BLaER1 treated with 17β-estradiol and CSF1 and Interleukin-3, amounts not matched to agents 10 nM and 100 nM (cell line): ENCODE data around the gene FRY.
A peak's percentile ranks its signal among the peaks of the same experiment; 100 is the strongest.

ENCODE experiments used
- H3K27ac ChIP-seq, 11 experiments: shearing (Covaris generic); formaldehyde crosslinking; 2 replicates each; pipeline ENCODE4 v1.8.1; 2022
- H3K27me3 ChIP-seq, 11 experiments: shearing (Covaris generic); formaldehyde crosslinking; 2 replicates each; pipeline ENCODE4 v1.8.1; 2022
- H3K36me3 ChIP-seq, 11 experiments: shearing (Covaris generic); formaldehyde crosslinking; 2 replicates each; pipeline ENCODE4 v1.8.1; 2022
- H3K4me1 ChIP-seq, 10 experiments: shearing (Covaris generic); formaldehyde crosslinking; 2 replicates each; pipeline ENCODE4 v1.8.1; 2022
- H3K4me2 ChIP-seq, 11 experiments: shearing (Covaris generic); formaldehyde crosslinking; 2 replicates each; pipeline ENCODE4 v1.8.1; 2022
- H3K4me3 ChIP-seq, 10 experiments: shearing (Covaris generic); formaldehyde crosslinking; 2 replicates each; pipeline ENCODE4 v1.8.1; 2022
- H3K9ac ChIP-seq, 11 experiments: shearing (Covaris generic); formaldehyde crosslinking; 2 replicates each; pipeline ENCODE4 v1.8.1; 2022
- H3K9me3 ChIP-seq, 11 experiments: shearing (Covaris generic); formaldehyde crosslinking; replicated peaks in 1 of 11; 2 replicates each; pipeline ENCODE4 v1.8.1; 2022
- H4K20me1 ChIP-seq, 11 experiments: shearing (Covaris generic); formaldehyde crosslinking; 2 replicates each; pipeline ENCODE4 v1.8.1; 2022
- Cebpa-rat ChIP-seq, 11 experiments: shearing (Covaris generic); IDR thresholded peaks; 2 replicates each; pipeline ENCODE4 v1.8.1; 2022

The FRY gene

GRCh38 chr13:32330441-32330840 is 298.9 kb downstream of the FRY start:
- no peak overlapping the region for H3K9ac ChIP-seq
- no peaks in the 10 kb centered on the region for H3K27me3 ChIP-seq
- peaks cover 26 to 95% (median 82%) of the 10 kb centered on the region in 11 experiments; a peak in 20 of 22 replicates for H3K36me3 ChIP-seq
- no peak overlapping the region for H3K27ac ChIP-seq
- H3K4me1 ChIP-seq: no peaks in the 10 kb centered on the region
- H3K4me2 ChIP-seq: no peak overlapping the region
- no peak overlapping the region for H3K4me3 ChIP-seq
- H4K20me1 ChIP-seq: no peaks in the 10 kb centered on the region
- peaks cover 0 to 19% (median 11%) of the 10 kb centered on the region in 11 experiments; a peak in 9 of 22 replicates for H3K9me3 ChIP-seq
- no peak for TF ChIP-seq Cebpa-rat (IDR thresholded peaks at IDR 0.05)

GRCh38 chr13:32334671-32335070 is 303.1 kb downstream of the FRY start:
- Histone ChIP-seq H3K4me3 (no peak overlapping the region), H3K27ac (no peak overlapping the region), H4K20me1 (no peaks in the 10 kb centered on the region), H3K4me2 (no peak overlapping the region), H3K36me3 (peaks cover 37 to 96% (median 82%) of the 10 kb centered on the region in 11 experiments; a peak in 21 of 22 replicates), H3K9me3 (peaks cover 0 to 29% (median 16%) of the 10 kb centered on the region in 11 experiments; a peak in 12 of 22 replicates), H3K27me3 (no peaks in the 10 kb centered on the region), H3K4me1 (no peaks in the 10 kb centered on the region), H3K9ac (no peak overlapping the region)
- TF ChIP-seq Cebpa-rat (IDR thresholded peaks at IDR 0.05): no peak

GRCh38 chr13:32340914-32341313 is 309.3 kb downstream of the FRY start:
- Histone ChIP-seq H3K9ac (no peak overlapping the region), H3K9me3 (peaks cover 0 to 29% (median 15%) of the 10 kb centered on the region in 11 experiments; a peak in 11 of 22 replicates), H3K4me2 (peak overlapping the region in 2 of 11 experiments; percentile 3 to 13; a peak in 3 of 22 replicates), H3K27ac (peak overlapping the region in 6 of 11 experiments; percentile 1 to 45 (median 24); a peak in 7 of 22 replicates), H3K4me3 (no peak overlapping the region), H3K36me3 (peaks cover 8 to 84% (median 53%) of the 10 kb centered on the region in 11 experiments; a peak in 21 of 22 replicates), H4K20me1 (no peaks in the 10 kb centered on the region), H3K27me3 (no peaks in the 10 kb centered on the region), H3K4me1 (peaks cover 0 to 11% (median 0%) of the 10 kb centered on the region in 10 experiments; a peak in 4 of 20 replicates)
- TF ChIP-seq Cebpa-rat (IDR thresholded peaks at IDR 0.05): no peak

- TF ChIP-seq Cebpa-rat (IDR thresholded peaks at IDR 0.05): no peak
- no peaks in the 10 kb centered on the region for H3K4me1 ChIP-seq
- H3K9ac ChIP-seq: no peak overlapping the region
- H3K27ac ChIP-seq: no peak overlapping the region
- H3K4me2 ChIP-seq: no peak overlapping the region
- H3K4me3 ChIP-seq: no peak overlapping the region
- H3K9me3 ChIP-seq: peaks cover 0 to 14% (median 6%) of the 10 kb centered on the region in 11 experiments; a peak in 9 of 22 replicates
- no peaks in the 10 kb centered on the region for H4K20me1 ChIP-seq
- peaks cover 19 to 98% (median 52%) of the 10 kb centered on the region in 11 experiments; a peak in 21 of 22 replicates for H3K36me3 ChIP-seq
- no peaks in the 10 kb centered on the region for H3K27me3 ChIP-seq
Measured at GRCh38 chr13:32347651-32348050, 316.1 kb downstream of the FRY start.
